IPS-NIHi7 (cell line): ENCODE results near the gene CFAP74.
A peak's percentile ranks its signal among the peaks of the same experiment; 100 is the strongest.

ENCODE experiments used
- DNase-seq: peaks from one replicate; pipeline ENCODE4 v3.0.0; 2012; ENCODE audit warnings: mixed read lengths; ENCODE audit errors: extremely low spot score

The CFAP74 gene

DNA sequence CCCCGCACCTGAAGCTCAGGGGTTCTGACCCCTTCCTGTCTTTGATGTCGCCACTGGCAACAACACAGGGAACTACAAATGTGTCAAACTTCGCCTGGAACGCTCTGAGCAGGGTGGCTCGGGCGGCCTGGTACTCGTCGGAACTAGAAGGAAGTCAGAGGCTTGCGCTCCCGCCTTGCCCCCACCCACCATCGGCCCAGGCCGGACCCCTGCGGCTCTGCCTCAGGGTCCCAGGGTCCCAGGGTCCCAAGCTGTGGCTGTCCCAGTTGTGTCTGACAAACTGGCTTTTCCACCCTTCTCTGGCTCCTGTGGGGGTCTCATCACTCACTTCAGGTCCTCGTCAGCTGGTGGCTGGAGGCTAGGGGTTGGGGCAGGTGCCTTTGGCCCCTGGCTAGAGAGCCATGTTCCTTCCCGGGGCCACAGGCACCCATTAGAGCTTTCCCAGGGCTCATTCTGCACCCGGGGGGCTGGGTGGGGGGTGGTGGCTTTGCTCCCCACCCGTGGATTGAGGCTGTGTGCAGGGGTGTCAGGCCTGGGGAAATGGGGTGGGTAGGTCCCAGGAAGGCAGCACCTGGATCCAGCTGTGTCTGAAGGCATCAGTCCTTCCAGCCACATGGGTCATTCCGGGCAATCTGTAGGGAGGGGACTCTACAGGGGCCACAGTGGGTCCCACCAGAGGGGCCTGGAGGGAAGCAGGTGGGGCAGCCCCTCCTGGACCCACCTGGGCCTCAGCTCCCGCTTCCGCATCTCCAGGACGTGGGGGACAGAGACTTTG lies 76.5 kb downstream of the CFAP74 start:
- no peak for DNase-seq

DNA sequence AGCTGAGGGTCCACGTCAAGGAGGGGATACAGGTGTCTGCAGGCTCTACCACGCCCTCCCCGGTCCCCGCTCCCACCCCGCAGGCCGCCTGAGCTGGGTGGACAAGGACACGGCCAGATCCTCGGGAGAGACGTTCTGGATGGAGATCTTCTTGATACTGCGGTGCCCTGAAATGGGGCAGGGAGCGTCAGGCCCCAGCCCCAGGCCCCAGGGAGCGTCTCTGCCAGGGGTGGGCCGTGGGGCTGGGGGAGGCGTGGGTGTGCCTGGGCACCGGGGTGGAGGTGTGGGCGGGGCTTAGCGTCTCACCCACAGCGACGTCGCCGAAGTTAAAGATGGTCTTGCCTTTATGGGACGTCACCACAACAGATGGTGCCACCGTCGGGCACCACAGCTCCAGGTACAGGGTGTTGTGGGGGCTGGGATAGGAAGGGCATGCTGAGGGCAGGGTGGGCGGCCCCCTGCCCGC lies 77.2 kb downstream of the CFAP74 start:
- no peak for DNase-seq

DNA sequence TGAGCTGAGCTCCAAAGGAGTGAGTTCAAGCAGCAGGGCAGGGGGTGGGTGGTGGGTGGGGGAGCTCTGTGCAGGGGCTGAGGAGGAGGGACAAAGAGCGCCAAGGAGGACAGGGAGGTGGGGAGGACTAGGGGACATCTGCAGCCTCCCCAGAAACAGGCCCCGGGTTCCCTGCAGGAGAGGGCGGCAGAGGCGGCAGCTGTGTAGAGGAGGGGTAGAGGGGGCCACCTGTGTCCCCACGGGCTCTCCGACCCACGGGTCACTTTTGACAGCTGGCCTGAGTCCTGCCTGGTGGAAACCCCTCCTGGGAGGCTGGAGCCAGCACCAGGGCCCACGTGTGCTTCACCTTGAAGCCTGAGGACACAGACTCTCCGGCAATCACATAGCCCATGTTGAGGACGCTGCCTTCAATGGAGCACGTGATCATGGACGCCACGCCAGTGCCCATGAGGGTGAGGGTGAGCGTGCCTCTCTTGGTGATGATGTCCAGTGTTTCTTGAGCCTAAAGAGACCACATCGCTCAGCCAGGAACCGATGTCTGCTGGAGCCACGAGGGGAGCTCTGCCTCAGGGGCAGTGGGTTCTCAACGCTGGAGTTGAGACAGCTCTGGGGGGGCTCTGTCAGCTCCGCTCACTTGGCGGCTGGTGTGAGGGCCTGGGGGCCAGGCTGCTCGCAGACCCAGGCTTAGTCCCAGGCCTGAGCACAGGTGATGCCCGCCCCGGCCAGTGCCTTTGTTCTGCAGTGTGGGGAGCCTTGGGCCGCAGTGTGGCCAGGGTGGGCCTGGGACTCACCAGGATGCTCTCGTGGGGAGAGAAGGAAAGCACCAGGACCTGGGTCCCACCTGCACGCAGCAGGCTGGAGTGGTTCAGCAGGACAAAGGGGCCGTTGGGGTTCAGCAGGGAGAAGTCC lies 77.9 kb downstream of the CFAP74 start:
- DNase-seq = no peak

DNA sequence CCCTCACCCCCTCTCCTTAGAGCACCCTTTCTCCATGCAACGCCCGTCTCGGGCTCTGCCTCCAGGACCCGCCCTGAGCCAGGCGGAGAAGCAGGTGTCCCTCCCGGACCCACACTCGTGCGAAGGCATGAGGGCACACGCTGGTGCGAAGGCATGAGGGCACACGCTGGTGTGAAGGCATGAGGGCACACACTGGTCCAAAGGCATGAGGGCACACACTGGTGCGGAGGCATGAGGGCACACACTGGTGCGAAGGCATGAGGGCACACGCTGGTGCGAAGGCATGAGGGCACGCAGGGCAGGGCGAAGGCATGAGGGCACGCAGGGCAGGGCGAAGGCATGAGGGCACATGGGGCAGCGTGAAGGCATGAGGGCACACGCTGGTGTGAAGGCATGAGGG lies 78.7 kb downstream of the CFAP74 start:
- DNase-seq = no peak

DNA sequence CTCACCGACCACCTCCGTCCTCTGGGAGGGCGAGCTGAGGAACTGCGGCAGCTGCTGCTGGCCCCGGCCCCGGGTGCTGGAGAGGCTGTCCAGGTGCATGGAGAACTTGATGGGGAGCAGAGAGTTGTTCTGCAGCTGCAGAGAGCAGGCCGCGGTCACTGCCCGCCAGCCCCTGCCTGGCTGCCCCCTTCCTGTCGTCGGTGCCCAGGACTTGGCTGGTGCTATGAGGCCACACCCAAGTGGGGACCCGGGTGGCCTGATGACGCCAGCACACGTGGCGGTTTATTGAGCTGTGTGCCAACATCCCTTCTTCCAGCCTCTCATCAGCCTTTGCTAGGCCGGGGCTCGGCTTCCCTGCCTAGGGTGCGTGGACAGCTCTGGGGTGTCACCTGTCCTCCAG lies 79.2 kb downstream of the CFAP74 start:
- DNase-seq = no peak

DNA sequence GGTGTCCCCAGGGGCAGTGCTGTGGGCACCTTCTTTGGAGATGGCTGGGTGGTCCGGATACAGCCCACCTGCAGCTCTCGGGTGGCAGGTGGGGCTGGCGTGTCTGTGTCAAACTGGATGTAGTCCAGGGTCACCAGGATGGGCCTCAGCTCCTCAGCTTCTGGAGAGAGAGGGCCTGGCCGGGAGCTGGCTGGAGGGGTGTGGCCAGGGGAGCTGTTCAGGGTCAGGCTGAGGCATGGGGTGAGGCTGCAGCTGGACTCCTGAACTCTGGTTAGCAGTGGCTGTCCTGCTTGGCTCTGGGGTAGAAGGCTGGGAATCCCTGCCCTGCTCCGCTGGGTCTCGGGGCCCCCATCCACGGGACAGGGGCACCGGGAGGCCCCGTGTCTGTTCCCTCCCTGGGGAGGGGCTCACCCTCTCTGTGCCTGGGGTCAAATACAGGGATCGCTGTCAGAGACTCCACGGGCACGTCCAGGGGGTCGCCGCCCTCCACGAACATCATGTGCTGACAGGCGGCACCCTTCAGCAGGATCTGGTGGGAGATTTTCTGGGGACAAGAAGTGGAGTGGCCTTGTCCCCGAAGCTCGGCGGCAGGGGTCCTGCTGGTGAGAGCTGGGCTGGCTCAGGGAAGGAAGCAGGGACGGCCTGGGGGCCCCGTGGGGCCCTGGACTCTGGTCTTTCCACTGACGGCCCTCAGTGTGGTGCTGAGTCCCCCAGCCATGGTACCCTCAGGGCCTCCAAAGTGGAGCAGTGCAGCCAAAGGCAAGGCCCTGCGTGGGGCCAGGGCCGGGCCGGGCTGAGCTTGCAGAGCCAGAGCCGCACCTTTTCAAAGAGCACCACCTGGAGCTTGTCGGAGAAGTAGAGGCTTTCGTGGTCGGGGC lies 80.4 kb downstream of the CFAP74 start:
- DNase-seq = no peak

DNA sequence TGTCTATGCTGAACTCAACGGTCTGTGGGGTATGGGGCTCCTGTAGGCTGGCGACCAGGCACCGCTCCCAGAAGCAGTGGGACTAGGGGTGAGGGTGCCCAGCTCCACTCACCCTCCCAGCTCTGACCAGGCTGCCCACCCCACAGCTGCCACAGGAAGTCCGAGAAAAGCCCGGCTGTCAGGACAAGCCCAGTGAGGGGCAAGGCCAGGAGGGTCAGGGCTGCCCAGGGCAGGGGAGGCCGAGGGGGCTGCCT lies 81.0 kb downstream of the CFAP74 start:
- no peak for DNase-seq

DNA sequence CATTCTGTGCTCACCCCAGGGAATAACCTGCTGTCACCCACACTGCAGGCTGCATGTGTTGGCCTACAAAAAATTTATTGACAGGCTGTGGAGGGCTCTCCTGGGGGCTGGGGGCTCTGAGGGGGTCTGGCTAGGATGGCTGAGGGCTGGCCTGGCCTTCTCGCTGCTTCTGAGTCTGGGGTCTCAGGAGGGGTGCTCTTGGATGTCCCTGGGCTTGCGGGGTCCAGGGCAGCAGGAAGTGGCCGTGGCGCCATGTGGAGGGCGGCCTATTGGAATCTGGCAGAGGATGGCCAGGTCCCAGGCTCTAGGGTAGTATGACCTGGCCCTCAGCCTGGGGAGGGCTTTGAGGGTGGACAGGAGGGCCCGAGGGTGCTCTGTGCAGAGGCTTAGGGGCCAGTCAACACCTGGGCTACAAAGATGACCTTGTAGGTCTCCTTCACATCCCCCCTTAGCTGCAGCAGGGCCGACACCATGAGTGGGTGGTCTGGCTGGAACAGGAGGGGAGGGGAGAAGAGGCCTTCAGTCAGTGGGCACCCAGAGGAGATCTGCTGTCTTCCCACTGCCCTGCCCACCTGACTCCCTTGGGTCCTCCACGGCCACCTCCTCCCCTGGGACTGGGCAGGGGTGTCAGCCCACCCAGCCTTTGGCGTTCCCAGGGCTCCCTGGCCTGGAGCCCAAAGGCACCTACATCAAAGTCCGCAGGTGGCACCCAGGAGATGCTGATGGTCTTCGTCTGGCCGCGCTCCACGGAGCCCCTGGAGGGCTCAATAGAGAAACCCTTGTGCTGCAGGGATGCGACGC lies 81.5 kb downstream of the CFAP74 start:
- DNase-seq = no peak

DNA sequence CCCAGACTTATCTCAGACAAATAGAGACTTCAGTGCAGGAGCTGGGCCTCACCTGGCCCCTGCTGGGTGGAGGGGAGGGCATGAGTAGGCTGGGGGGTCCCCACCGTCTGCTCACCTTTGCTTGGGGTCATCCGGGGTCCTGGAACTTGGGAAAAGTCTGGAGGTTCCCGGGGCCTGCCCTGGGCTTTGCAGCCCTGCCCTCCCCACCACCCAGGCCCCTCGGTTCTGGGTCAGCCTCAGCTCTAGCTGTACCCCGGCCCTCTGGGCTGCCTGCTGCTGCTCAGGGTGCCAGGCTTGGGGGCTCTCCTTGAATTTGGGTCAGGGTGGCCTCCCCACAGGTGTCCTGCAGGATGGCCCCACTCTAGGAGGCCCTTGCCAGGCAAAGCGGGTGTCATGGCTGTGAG lies 82.1 kb downstream of the CFAP74 start:
- no peak for DNase-seq

DNA sequence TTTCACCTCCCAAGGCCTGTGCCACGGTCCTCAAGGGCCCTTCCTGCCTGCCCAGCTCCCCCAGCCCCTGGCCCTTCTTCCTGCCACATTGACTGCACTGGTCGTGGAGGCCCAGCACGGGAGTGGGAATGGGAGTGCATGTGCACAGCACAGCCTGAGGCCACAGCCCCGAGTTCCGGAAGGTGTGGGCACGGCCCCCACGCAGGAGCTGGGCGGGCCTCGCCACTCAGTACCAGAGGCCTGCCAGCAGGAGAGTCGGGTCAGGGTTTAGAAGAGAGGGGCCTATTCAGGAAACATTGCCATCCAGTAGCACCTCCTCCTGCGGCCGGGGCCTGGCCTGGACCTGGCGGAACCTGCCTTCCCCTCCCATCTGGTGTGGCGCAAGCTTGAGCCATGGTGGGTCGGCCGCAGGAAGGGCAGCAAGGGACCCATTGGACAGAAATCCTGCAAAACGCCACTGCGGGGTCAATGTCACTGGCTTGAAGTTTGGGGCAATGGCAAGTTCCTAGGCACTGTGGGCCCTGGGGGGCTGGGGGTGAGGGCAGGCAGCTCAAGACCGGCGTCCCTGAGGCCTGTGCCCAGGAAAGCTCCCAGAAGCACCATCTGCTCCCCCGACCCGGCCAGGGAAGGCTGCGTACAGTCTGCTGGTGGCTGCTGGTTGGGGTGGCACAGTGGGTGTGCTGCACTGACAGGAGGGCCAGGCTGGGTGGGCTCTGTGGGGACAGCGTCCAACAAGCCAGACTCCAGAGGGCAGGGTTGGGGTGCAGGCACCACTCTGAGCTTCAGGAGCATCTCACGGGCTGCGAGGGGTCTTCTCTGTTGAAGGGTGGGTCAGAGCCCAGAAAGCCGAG lies 82.8 kb downstream of the CFAP74 start:
- DNase-seq = no peak

DNA sequence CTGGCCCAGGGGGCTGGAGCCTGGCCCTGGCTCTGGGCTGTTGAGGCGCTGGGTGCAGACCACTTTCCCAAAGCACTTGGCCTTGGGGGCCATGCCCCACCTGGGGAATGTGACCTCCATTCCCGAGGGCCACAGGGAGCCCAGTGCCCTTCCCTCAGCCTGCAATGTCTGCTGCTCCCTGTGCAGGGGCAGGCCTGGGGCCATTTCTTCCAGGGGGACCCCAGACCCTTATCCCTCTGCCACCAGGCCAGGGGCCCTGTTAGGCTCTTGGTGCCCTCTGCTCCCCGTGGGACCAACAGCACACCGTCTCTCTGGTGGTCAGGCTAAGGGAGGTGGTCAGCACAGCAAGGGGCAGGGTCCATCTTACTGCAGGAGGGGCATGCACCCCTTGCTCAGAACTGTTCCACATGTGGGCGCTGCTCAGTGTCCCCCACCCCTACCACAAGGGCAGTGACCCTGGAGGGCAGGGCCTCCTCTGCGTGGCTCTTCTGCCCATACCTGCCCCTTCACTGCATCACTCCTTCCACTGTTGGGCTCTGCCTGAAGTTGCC lies 83.5 kb downstream of the CFAP74 start:
- no peak for DNase-seq

DNA sequence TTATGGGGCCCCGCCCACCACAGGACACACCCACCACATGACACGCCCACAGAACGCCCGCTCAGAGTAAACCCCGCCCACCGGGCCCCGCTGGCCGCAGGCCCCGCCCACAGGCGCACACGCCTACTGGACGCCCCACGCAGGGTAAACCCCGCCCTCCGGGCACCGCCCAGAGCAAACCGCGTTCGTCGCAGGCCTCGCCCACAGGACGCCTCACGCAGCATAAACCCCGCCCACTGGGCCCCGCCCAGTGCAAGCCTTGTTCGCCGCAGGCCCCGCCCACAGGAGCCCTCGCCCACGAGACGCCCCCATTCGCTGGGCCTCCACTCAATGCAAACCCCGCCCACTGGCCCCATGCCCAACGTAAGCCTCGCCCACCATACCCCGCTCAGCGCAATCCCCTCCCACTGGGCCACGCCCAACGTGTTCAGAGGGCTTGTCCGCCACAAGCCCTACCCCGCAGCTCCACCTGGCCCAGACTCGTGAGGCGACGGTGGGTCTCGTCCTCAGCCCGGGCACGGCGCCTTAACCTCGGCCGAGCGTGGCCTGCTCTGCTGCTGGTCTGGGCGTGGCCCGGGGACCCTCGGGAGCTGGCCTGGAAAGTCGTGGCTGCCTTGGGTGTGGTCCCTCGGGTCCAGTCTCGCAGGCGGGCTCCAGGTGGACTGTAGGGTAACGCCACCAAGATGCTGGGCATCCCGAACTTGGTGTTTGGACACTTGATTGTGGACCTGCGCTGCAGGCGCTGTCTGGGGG lies 84.1 kb downstream of the CFAP74 start:
- DNase-seq = peak; percentile 100

DNA sequence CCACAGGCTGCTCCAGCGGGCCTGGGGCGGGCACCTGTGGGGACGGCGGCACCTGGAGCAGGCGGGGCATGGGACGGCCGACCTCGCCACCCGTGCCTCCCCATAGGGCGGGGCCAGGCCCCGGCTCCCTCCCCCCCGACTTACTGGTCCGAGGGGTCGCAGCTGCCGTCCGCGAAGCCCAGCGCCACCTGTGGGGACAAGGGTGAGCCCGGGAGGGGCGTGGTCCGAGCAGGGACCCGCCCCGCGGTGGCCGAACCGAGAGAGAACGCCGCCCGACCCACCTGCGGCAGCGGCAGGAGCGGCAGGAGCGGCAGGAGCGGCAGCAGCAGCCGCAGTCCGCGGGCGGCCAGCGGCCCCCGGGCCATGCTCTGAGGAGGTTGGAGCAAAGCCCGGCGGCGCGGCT lies 84.7 kb downstream of the CFAP74 start, which contains the start of gene TMEM52:
Gene TMEM52 (minus strand): TSS at position 379 of the 403 bp plus-strand sequence. CDS start 14 bp downstream, at position 365.
- peak; percentile 81 for DNase-seq

DNA sequence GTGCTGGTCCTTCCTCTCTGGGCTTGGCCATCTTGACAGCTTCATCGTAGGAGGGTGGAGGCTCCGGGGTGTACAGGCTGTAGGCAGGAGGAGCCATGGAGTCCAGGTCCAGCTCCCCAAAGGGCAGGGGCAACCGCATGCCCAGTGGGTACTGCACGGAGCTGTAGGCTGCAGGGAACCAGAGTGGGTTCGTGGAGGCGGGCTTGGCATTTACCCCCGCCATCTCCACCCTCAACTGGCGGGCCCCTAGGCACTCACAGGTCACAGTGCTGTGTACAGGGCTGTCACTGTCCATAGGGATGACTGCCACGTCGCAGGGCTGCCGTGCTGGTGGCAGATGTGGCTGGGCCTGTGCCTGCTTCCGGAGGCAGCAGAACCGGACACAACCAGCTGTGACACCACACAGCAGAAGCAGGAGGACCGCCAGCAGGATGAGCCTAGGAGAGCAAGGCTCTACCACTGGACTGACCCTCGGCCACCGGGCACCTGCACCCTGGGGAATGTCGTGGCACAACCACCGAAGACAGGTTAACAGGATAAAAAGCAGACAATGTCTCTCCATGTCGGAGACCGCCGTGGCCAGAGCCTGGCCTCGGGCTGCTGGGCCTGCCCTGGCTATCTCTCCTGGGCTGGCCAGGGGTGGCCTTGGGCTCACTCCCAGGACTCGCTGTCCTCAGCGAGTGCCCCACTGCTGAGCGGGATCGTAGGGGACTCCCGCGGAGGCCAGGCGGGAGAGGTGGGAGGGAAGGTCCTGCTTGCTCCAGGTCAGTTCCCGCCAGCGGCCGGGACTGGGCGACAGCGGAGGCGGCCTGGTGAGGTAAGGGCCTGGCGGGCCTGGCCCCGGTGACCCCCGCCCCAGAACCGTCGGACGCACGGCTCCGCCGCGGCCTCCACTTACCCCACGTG lies 85.3 kb downstream of the CFAP74 start:
- no peak for DNase-seq

DNA sequence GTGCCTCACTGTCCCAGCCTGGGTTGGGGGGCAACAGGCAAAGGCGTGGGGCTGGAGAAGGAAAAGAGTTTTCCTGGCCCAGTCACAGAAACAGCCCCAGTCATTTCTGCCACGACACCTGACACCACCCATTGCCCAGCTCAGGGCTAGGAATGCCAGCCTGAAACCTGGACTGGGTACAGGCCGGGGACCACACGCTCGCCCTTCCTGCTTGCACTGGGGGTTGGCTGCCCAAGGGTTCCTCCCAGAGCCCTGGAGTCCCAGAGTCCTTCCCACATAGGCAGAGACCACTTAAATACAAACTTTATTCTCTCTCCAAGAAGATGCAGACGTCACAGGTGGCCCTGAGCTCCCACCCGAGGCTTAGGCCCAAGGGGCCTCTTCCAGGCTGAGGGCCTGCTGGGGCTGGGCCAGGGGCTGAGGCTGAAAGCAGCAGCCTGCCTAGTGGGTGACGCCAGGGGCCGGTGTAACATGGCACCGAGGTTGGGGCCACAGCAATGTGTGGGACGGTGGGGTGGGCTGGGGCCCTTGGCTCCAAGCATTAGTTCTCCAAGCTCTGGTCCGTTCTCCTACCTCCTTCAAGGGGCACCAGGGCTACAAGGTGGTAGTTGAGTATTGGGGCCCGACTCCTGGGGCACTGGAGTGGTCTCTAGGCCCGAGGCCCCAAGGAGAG lies 86.1 kb downstream of the CFAP74 start:
- DNase-seq = no peak

DNA sequence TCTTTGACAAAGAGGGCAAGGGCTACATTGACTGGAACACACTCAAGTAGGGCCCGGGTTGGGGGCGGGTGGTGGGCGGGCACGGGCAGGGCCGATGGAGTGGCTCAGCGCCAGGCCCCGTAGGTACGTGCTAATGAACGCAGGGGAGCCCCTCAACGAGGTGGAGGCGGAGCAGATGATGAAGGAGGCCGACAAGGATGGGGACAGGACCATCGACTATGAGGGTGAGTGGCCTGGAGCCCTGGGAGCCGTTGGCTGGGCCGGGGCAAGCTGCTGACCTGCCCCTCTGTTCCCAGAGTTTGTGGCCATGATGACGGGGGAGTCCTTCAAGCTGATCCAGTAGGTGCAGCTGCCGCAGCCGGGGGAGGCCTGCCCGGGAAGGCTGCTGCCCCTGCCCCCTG lies 86.7 kb downstream of the CFAP74 start:
- no peak for DNase-seq
